ENCODE results near the gene TMEM156.

- no peak for TF ChIP-seq CTCF (IDR thresholded peaks at IDR 0.05)
- TF ChIP-seq POLR2AphosphoS5 (IDR thresholded peaks at IDR 0.05), result no peak
These were observed 10.2 kb upstream of the TMEM156 start for GRCh38 chr4:39042366-39042765.
